H9 (cell line): Measurements from ENCODE around the gene AAMP. TPM values are rescaled to one million over a fixed set of nuclear protein-coding genes. Genes with fewer than 3 reads are reported as not detected.

Experiments used
- DNase-seq: peaks from one replicate; pipeline ENCODE4 v3.0.0-alpha.2; 2017
- H2AFZ ChIP-seq: one replicate; pipeline ENCODE4 v1.6.1; 2013; ENCODE audit warnings: mild to moderate bottlenecking, low read length, control low read depth, moderate library complexity
- H2AK5ac ChIP-seq: 2 replicates; pipeline ENCODE4 v1.6.1; 2013; ENCODE audit warnings: low read length, control low read depth, mixed read lengths; ENCODE audit not compliant: insufficient read length
- H2BK120ac ChIP-seq: one replicate; pipeline ENCODE4 v1.6.1; 2013; ENCODE audit warnings: low read depth, mild to moderate bottlenecking, low read length, control low read depth, inconsistent platforms; ENCODE audit not compliant: poor library complexity, severe bottlenecking
- H2BK12ac ChIP-seq: 2 replicates; pipeline ENCODE4 v1.6.1; 2013; ENCODE audit warnings: low read length, control low read depth, mixed read lengths, low read depth; ENCODE audit not compliant: insufficient read length
- H2BK15ac ChIP-seq: 2 replicates; pipeline ENCODE4 v1.6.1; 2013; ENCODE audit warnings: low read depth, low read length, control low read depth
- H2BK20ac ChIP-seq: one replicate; pipeline ENCODE4 v1.6.1; 2013; ENCODE audit warnings: low read depth, mild to moderate bottlenecking, low read length, control low read depth, inconsistent platforms; ENCODE audit not compliant: poor library complexity, severe bottlenecking
- H2BK5ac ChIP-seq: 2 replicates; pipeline ENCODE4 v1.6.1; 2013; ENCODE audit warnings: low read length, control low read depth, mixed read lengths; ENCODE audit not compliant: insufficient read length
- H3K14ac ChIP-seq: 2 replicates; pipeline ENCODE4 v1.6.1; 2013; ENCODE audit warnings: low read length, control low read depth; ENCODE audit not compliant: insufficient read depth
- H3K18ac ChIP-seq: 2 replicates; pipeline ENCODE4 v1.6.1; 2013; ENCODE audit warnings: low read depth, mild to moderate bottlenecking, mixed read lengths, low read length, control low read depth; ENCODE audit not compliant: insufficient read length
- H3K23ac ChIP-seq: 2 replicates; pipeline ENCODE4 v1.6.1; 2013; ENCODE audit warnings: low read length, control low read depth, mixed read lengths, low read depth; ENCODE audit not compliant: insufficient read length
- H3K23me2 ChIP-seq: 2 replicates; pipeline ENCODE4 v1.6.1; 2013; ENCODE audit warnings: low read depth, mild to moderate bottlenecking, mixed read lengths, low read length, control low read depth; ENCODE audit not compliant: insufficient read length, poor library complexity, severe bottlenecking
- H3K27ac ChIP-seq: 2 replicates; pipeline ENCODE4 v1.5.1; 2013; ENCODE audit warnings: low read length, control low read depth, mixed read lengths, low read depth; ENCODE audit not compliant: insufficient read length
- H3K27me3 ChIP-seq: 2 replicates; pipeline ENCODE4 v1.6.1; 2013; ENCODE audit warnings: low read length, control low read depth, inconsistent platforms; ENCODE audit not compliant: insufficient read depth
- H3K4ac ChIP-seq: 2 replicates; pipeline ENCODE4 v1.6.1; 2013; ENCODE audit warnings: low read depth, mild to moderate bottlenecking, control low read depth, inconsistent platforms, low read length, moderate library complexity
- H3K4me1 ChIP-seq: 2 replicates; pipeline ENCODE4 v1.6.1; 2013; ENCODE audit warnings: low read length, control low read depth, inconsistent platforms; ENCODE audit not compliant: insufficient read depth
- H3K4me2 ChIP-seq: 2 replicates; pipeline ENCODE4 v1.6.1; 2013; ENCODE audit warnings: low read length, control low read depth, mixed read lengths; ENCODE audit not compliant: insufficient read length, insufficient read depth
- H3K56ac ChIP-seq: 2 replicates; pipeline ENCODE4 v1.6.1; 2013; ENCODE audit warnings: low read depth, mild to moderate bottlenecking, mixed read lengths, low read length, control low read depth; ENCODE audit not compliant: insufficient read length
- H3K79me1 ChIP-seq: 2 replicates; pipeline ENCODE4 v1.6.1; 2013; ENCODE audit warnings: low read depth, mild to moderate bottlenecking, moderate library complexity, low read length, control low read depth, inconsistent platforms; ENCODE audit not compliant: insufficient read depth, poor library complexity, severe bottlenecking
- H3K79me2 ChIP-seq: 2 replicates; pipeline ENCODE4 v1.6.1; 2013; ENCODE audit warnings: low read length, control low read depth, inconsistent platforms; ENCODE audit not compliant: insufficient read depth
- H3K9ac ChIP-seq: 2 replicates; pipeline ENCODE4 v1.6.1; 2013; ENCODE audit warnings: low read length, control low read depth, mixed read lengths; ENCODE audit not compliant: insufficient read length; ENCODE audit errors: extremely low read depth
- H3K9me3 ChIP-seq: one replicate; pipeline ENCODE4 v1.6.1; 2013; ENCODE audit warnings: low read depth, low read length, inconsistent platforms; ENCODE audit not compliant: control insufficient read depth
- H3T11ph ChIP-seq: one replicate; pipeline ENCODE4 v1.6.1; 2013; ENCODE audit warnings: mild to moderate bottlenecking, low read length, control low read depth, inconsistent platforms
- H4K20me1 ChIP-seq: one replicate; pipeline ENCODE4 v1.6.1; 2013; ENCODE audit not compliant: control insufficient read depth, insufficient read length, insufficient read depth
- H4K5ac ChIP-seq: 2 replicates; pipeline ENCODE4 v1.6.1; 2013; ENCODE audit warnings: low read depth, mild to moderate bottlenecking, mixed read lengths, low read length, control low read depth; ENCODE audit not compliant: insufficient read length
- H4K8ac ChIP-seq: replicated peaks from 2 replicates; pipeline ENCODE4 v1.6.1; 2013; ENCODE audit warnings: low read length, control low read depth, mixed read lengths, low read depth; ENCODE audit not compliant: insufficient read length
- H4K91ac ChIP-seq: 2 replicates; pipeline ENCODE4 v1.6.1; 2013; ENCODE audit warnings: low read depth, mild to moderate bottlenecking, moderate library complexity, mixed read lengths, low read length, control low read depth; ENCODE audit not compliant: insufficient read length
- H3K27ac Mint-ChIP-seq, 3 experiments: 2 replicates in 2 of 3; 3 replicates in 1 of 3; pipeline ENCODE4 v1.8.0; 2020 to 2021; ENCODE audit warnings: mixed read lengths in 3 of 3, mild to moderate bottlenecking in 1 of 3, moderate library complexity in 1 of 3
- H3K27me3 Mint-ChIP-seq: 2 replicates; pipeline ENCODE4 v1.8.0; 2021; ENCODE audit warnings: low read depth, mild to moderate bottlenecking, moderate library complexity, mixed read lengths
- H3K36me3 Mint-ChIP-seq, 3 experiments: 2 replicates in 2 of 3; 3 replicates in 1 of 3; pipeline ENCODE4 v1.8.0; 2020 to 2021; ENCODE audit warnings: low read depth in 3 of 3, mixed read lengths in 3 of 3; ENCODE audit not compliant: insufficient read depth in 1 of 3
- H3K4me1 Mint-ChIP-seq, 2 experiments: 2 replicates each; pipeline ENCODE4 v1.8.0; 2020; ENCODE audit warnings: mixed read lengths in 2 of 2
- H3K4me3 Mint-ChIP-seq, 2 experiments: 2 replicates in 1 of 2; 3 replicates in 1 of 2; pipeline ENCODE4 v1.8.0; 2020 to 2021; ENCODE audit warnings: mild to moderate bottlenecking in 2 of 2, mixed read lengths in 2 of 2, moderate library complexity in 1 of 2
- H3K9me3 Mint-ChIP-seq, 2 experiments: 2 replicates in 1 of 2; 3 replicates in 1 of 2; pipeline ENCODE4 v1.8.0; 2020; ENCODE audit warnings: mild to moderate bottlenecking in 2 of 2, mixed read lengths in 2 of 2, moderate library complexity in 1 of 2
- CTCF ChIP-seq: fragments of 200-600 bp; sonication (generic); conservative IDR thresholded peaks from 3 replicates; pipeline ENCODE4 v1.8.0; 2021; ENCODE audit warnings: antibody characterized with exemption, mild to moderate bottlenecking
- WGBS: extraction: QIAGEN DNeasy Blood & Tissue Kit; methylation state at CpG from one replicate; pipeline ENCODE4 v1.1.7; 2013; ENCODE audit warnings: missing lambda C conversion rate, low lambda C conversion rate, mixed read lengths; ENCODE audit not compliant: insufficient read length; ENCODE audit errors: extremely low coverage; 5-methylcytosine and 5-hydroxymethylcytosine counted together
- total RNA-seq: library from RNA; stranded (reverse); gene quantifications from 2 replicates; pipeline ENCODE4 v1.2.1, GENCODE V29; 2021

The AAMP gene
- total RNA-seq, 1 experiment from 2014 or later, result 103 TPM

GRCh38 chr2:218289639-218290315, 19.8 kb upstream of the AAMP start:
- Histone ChIP-seq H4K5ac (no peak overlapping the region), H2BK12ac (no peak overlapping the region), H3K9me3 (no peaks in the 10 kb centered on the region), H4K91ac (no peak overlapping the region), H2BK15ac (no peak overlapping the region), H3K14ac (no peak overlapping the region), H3K79me2 (no peaks in the 10 kb centered on the region), H2BK5ac (no peak overlapping the region), H3K27ac (no peak overlapping the region), H3K18ac (no peak overlapping the region), H2BK20ac (no peak overlapping the region), H3T11ph (no peak overlapping the region), H2BK120ac (no peak overlapping the region), H3K4me2 (no peak overlapping the region), H4K20me1 (no peaks in the 10 kb centered on the region), H4K8ac (no peak overlapping the region), H3K23ac (no peak overlapping the region), H2AK5ac (no peak overlapping the region), H3K27me3 (no peaks in the 10 kb centered on the region), H3K4ac (no peak overlapping the region), H3K79me1 (no peaks in the 10 kb centered on the region), H3K56ac (no peak overlapping the region), H3K9ac (no peak overlapping the region), H2AFZ (no peak overlapping the region), H3K23me2 (peaks cover 7% of the 10 kb centered on the region), H3K4me1 (peaks cover 4% of the 10 kb centered on the region; the same call in 1 of the 2 replicates)
- TF ChIP-seq CTCF, result no peak
- DNase-seq, result no peak
- H3K4me3 Mint-ChIP-seq, result peak overlapping the region in 1 of 2 experiments; percentile 19; a peak in 1 of 5 replicates
- 0 out of 7 replicates have a peak overlapping the region, but pooled peaks of 1 of the 3 experiments have one; percentile 43 for H3K27ac Mint-ChIP-seq
- H3K27me3 Mint-ChIP-seq, result peaks cover 1% of the 10 kb centered on the region
- H3K9me3 Mint-ChIP-seq, result no peaks in the 10 kb centered on the region
- no peaks in the 10 kb centered on the region for H3K36me3 Mint-ChIP-seq
- peaks cover 51 to 53% of the 10 kb centered on the region in 2 experiments for H3K4me1 Mint-ChIP-seq
- WGBS, result no CpG with 5 or more reads among the region's 6 CpGs
